Measurements from ENCODE around the gene MT1A.
"Not testable (repeated sequence)": the region's sequence is repeated elsewhere in the genome, so short reads cannot be mapped to it uniquely, and the experiment has no call there.

Gene MT1A

GRCh38 chr16:56610609-56611111 lies 27.8 kb upstream of the MT1A start:
- no peak for DNase-seq (ENCODE audit: low read depth)

GRCh38 chr16:56611281-56611833 lies 27.1 kb upstream of the MT1A start:
- no peak for DNase-seq (ENCODE audit: low read depth)

GRCh38 chr16:56613706-56614105 lies 24.8 kb upstream of the MT1A start:
- DNase-seq (ENCODE audit: low read depth), result no peak

- no peak for DNase-seq (ENCODE audit: low read depth)
Observed at GRCh38 chr16:56614549-56614991, 23.9 kb upstream of the MT1A start.

GRCh38 chr16:56615353-56615752 lies 23.1 kb upstream of the MT1A start:
- DNase-seq (ENCODE audit: low read depth), result no peak

- DNase-seq (ENCODE audit: low read depth), result no peak
Observed at GRCh38 chr16:56616608-56617211, 21.8 kb upstream of the MT1A start.

- peak; percentile 33 for DNase-seq (ENCODE audit: low read depth)
Observed at GRCh38 chr16:56617212-56618085, 21.0 kb upstream of the MT1A start.

- DNase-seq (ENCODE audit: low read depth), result no peak
Observed at GRCh38 chr16:56618138-56618537, 20.3 kb upstream of the MT1A start.

GRCh38 chr16:56620339-56620897 lies 18.0 kb upstream of the MT1A start:
- DNase-seq (ENCODE audit: low read depth), result no peak

- not testable (repeated sequence) for DNase-seq (ENCODE audit: low read depth)
Observed at GRCh38 chr16:56621665-56622445, 16.6 kb upstream of the MT1A start.

- not testable (repeated sequence) for DNase-seq (ENCODE audit: low read depth)
Observed at GRCh38 chr16:56623184-56623583, 15.3 kb upstream of the MT1A start.

- no peak for DNase-seq (ENCODE audit: low read depth)
Observed at GRCh38 chr16:56623637-56624036, 14.8 kb upstream of the MT1A start.

- DNase-seq (ENCODE audit: low read depth), result peak; percentile 45
Observed at GRCh38 chr16:56625140-56625942, 13.1 kb upstream of the MT1A start, which contains the start of gene MT1E. Gene MT1E (plus strand): TSS chr16:56625781. CDS start chr16:56625852, 71 bp downstream.

GRCh38 chr16:56625943-56626654 lies 12.4 kb upstream of the MT1A start:
- no peak for DNase-seq (ENCODE audit: low read depth)

- no peak for DNase-seq (ENCODE audit: low read depth)
Observed at GRCh38 chr16:56626685-56627084, 11.8 kb upstream of the MT1A start.

- DNase-seq (ENCODE audit: low read depth), result no peak
Observed at GRCh38 chr16:56628486-56629350, 9.7 kb upstream of the MT1A start.

- DNase-seq (ENCODE audit: low read depth), result no peak
Observed at GRCh38 chr16:56629531-56629930, 8.9 kb upstream of the MT1A start.

- DNase-seq (ENCODE audit: low read depth), result no peak
Observed at GRCh38 chr16:56630134-56630533, 8.3 kb upstream of the MT1A start.

- no peak for DNase-seq (ENCODE audit: low read depth)
Observed at GRCh38 chr16:56631197-56631596, 7.3 kb upstream of the MT1A start.

Measured in stimulated activated CD8-positive, alpha-beta memory T cell treated with anti-CD3 and anti-CD28 coated beads, Interleukin-7, amount 100 ng/mL, for 24 hours (primary cell).